Activated T-cell treated with anti-CD3 and anti-CD28 coated beads, Interleukin-2, amount 50 U/mL, for 1 hour (primary cell): ENCODE data around the gene C15orf39.
"Not testable (repeated sequence)": the region's sequence is repeated elsewhere in the genome, so short reads cannot be mapped to it uniquely, and the experiment has no call there.

ENCODE experiments used
- DNase-seq: peaks from one replicate; pipeline ENCODE4 v3.0.0-alpha.2; 2020

Gene C15orf39

DNA sequence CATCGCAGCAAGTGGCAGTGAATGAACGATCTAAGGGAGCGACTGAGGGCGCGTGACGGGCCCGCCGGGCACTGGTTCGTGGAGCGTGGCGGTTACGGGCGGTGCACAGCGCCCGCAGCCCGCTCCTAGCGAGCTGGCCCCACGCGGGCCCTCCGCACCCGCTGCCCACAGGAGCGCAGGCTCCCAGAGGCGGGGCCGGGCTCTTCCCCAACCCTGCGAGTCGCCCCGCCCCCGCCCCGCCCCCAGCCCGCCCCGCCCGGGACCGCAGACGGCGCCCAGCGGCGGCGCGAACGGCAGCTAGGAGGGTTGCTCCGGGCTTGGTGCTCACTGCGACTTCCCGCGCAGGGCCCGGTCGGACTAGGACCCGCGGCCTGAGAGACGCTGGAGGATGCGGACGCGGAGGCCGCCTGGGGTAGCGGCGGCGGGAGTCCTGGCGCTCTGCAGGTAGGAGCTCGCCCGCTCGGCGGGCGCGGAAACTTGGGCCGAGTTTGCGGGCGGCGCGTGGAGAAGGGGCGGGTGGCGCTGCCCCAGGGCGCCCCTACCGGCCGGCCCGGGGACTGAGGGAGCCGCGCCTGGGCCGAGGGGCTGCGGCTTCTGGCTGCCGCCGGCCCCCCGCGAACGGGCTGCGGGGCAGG lies at the start of gene C15orf39:
C15orf39 (plus strand) TSS at position 267 of the 635 bp plus-strand sequence. CDS start 4,167 bp downstream, outside the sequence.
- DNase-seq, result peak; percentile 85

DNA sequence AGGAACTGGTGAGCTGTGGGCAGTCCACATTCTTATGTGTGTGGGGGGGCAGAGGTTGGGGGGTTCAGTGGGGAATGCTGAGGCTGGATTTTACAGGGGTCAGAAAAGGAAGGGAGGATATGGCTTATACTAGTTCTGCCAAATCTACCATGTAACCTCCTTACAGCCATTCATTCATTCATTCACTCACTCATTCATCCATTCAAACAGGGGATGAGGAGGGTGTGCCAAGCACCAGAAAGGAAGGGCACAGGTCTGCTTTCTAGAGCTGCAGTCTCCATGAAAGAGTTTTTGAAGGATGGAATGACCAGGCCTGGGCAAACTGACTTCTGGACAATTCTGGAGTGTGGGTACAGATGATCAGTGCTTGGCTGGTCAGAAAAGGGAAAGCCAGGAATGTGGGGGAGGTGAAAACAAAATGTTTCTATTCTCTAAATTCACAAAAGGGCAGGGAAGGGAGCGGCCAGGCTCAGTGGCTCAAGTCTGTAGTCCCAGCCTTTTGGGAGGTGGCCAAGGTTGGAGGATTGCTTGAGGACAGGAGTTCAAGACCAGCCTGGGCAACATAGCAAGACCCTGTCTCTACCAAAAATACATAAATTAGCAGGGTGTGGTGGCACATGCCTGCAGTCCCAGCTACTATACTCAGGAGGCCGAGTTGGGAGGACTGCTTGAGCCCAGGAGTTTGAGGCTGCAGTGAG lies 49.2 kb upstream of the C15orf39 start:
- no peak for DNase-seq

DNA sequence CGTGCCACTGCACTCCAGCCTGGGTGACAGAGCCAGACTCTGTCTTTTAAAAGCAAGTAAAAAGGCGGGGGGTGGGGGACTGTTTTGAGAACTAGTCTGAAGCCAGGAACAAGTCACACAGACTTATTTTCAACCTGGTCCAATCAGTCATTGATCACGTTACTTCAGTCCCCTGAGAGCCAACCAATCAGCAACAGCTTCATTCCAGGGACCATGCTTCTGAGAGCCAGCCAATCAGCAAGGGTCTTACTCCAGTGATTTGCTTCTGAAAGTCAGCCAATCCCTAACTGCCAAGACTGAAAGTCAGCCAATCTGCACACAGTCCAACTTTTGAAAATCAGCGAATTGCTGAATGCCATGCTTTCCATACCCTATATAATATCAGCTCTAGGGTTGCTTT lies 48.6 kb upstream of the C15orf39 start:
- no peak for DNase-seq

DNA sequence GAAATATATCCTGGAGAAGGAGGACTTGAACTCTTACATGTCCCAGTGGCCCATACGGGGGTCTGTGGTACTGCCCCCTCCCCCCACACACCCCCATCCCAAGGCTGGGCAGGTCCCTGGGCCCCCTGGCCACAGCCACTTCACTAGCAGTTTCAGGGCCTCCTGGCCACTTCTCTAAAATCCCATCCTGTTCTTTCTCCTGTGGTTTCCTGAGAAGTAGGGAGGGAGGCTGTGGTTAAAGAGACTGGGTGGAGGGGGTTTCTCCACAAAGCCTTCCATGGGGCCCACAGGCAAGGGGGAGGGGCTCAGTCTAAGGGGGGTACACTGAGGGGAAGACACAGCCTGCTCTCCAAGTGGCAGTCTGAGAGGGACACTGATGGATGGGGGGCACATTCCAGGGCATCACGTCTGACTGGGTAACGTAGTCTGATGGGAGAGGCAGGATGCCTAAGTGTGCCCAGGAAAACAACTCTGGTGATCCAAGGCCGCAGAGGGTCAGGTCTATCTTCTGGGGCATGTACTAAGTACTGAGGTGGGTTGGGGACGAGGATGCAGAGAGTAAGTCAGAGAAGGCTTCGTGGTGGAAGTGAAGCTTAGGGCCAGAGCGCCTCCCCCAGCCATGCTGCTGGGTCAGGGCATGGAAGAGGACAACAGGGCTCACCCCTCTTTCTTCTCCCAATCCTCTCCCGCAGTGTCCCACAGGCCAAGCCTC lies 48.0 kb upstream of the C15orf39 start:
- no peak for DNase-seq

DNA sequence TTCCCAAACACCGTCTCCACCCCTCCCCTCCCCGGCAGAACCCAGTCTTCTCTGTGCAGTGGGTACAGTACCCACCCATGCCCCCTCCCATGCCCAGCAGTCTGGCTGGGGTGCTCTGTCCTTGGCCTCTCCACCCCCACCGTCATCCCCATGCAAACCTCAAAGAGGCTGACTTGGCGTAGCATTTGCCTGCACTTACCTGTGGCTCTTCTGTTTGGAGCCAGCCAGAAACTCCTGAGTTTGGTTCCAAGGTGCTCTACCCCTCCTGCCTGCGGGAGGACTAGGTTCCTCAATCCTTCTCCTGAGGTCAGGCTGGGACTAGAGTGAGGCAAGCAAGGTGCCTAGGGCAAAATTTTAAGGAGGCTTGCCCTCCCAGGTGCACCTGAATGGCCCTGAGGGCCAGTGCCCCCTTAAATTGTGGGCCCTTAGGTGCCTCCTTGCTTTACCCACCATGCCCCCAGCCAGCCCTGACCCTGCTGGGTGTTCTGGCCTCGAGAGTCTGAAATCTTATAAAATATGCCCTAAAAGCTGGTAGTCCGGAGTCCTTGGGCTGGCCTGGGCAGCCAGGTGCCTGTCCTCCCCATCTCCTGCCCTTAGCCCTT lies 47.1 kb upstream of the C15orf39 start:
- no peak for DNase-seq

DNA sequence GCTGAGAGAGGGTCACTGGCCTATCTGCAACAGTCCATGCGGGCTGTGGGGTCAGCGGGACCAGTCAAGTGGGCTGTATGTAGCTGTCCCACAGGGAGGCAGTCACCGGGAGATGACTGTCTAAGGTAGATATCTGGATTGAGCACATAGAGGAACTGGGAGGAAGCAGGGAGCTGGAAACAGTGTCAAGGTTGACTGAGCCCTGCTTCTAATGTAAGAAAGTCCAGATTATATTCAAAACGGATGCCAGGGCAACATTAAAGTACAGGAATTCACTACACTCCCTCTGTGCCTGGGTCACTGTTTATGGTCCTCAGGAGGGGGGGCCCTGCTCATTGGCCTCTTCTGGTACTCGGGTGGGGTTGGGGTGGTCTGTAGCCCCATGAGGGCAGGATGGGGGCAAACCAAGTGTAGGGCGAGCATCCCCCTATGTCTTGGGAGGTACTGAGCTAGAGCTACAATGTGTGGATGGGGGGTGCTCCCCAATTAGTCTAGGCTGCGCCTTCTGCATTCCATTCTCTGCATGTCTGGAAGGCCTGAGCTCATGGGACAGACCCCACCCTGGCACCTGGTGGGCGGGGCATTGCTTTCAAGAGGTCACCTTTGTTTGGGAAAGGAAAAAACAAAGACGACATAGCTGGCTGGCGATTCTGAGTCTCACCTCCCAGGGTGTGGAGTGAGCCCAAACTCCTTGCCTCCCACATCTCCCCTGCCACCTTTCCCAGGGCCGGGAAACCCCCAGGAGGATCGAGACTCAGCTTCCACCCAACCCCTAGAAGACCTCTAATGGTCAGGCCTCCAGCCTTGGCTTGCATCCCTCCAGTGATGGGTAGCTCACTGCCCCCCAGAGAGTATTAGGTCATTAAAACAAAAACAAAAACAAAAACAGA lies 45.1 kb upstream of the C15orf39 start:
- no peak for DNase-seq

DNA sequence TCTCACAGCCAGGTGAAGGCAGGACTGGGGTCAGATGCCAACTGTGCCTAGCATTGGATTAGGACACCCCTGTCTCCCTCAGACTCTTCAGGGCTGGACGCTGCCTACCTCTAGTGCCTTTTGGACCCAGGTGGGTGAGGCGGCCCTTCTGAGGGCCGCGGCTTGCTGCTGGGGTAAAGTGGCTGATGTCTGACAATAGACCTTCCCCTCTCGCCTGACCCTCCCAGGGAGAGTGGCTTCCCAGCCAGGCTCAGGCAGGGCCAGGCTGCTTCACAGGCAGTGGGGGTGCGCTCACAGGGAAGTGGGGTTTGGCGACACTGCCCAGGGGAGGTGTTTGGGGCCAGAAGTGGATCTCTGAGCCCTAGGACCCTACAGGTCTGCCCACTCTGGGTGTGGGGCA lies 43.3 kb upstream of the C15orf39 start:
- DNase-seq, result no peak

DNA sequence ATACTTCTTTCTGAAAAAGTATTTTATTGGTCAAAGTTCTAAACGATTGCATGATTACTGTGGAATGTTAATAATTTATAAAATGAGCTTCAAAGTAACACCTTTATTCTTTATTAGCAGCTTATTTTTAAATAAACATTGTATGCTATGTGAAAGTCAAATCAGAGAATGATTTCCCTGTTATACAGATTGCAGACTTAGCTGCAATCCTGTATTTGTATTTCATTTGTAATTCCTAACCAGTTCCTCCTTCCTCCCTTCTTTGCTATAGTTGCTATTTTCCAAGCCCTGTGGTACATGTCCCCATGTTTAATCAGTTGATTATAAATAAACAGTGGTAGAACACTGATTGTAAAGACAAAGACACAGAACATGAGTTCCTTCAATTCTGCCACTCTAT lies 42.4 kb upstream of the C15orf39 start:
- DNase-seq, result no peak

DNA sequence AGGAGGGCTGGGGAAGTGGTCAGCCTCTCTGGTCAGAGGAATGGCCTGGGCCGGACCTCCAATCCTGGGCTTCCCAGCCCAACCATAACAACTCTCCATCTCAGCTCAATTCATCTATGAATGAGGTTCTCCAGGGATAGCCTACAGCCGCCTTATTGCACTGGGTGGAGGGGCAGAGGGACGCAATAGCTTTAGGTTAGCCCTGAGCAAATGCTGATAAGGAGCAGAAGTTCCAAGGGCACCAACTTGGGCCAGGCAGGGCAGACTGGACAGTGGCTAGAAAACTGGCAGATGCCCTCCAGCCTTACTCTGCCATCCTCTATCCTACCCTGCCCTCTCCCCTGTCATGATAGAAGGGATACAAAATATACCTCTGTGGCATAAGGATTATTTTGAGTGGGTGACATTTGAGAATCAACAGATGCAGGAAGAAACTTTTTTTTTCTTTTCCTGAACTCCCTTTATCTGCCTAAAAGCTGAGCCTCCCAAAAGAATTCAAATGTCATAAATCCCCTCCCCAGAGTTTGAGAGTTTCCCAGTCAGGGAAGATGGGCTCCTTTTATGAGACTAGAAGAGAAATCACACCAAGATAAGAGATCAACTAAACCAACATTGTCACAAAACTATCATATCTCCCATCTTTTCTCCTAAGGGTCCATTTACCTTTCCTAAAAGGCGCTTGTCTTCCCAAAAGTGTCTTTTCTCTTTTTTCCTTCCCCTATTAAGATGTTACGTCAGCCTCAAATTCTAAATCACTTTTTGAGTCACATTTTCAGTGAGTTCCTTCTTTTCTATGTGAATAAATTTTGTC lies 40.4 kb upstream of the C15orf39 start:
- DNase-seq, result no peak

DNA sequence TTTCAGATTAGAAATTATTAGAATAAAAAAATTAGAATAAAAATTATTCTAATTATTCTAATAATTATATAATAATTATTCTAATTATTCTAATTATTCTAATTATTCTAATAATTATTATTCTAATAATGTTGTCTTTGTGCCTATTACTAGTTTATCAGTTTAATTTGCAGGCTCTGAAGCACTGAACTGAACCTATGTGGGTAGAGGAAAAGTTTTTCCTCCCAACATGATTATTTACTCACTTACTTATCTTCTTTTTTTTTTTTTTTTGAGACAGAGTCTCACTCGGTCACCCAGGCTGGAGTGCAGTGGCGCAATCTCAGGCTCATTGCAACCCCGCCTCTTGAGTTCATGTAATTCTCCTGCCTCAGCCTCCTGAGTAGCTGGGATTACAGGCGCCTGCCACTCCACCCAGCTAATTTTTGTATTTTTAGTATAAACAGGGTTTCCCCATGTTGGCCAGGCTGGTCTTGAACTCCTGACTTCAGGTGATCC lies 39.7 kb upstream of the C15orf39 start:
- no peak for DNase-seq

DNA sequence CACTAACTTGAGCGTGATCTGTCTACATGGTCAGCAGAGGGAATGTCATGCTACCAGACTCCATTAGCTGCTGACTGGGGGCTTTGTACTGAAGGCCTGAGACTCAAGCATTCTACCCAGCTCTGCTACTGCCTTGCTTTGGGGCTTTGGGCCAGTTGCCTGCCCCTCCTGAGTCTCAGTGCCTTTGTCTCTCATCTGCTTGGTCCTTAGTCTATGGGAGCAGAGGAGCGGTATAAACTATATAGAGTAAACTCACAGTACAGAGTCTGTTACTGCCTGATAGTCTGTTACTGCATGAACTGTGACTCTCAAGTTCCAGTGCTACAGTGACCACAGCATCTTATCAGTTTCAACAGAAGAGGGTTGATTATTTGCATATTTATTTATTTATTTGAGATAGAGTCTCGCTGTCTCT lies 38.5 kb upstream of the C15orf39 start:
- DNase-seq, result no peak

DNA sequence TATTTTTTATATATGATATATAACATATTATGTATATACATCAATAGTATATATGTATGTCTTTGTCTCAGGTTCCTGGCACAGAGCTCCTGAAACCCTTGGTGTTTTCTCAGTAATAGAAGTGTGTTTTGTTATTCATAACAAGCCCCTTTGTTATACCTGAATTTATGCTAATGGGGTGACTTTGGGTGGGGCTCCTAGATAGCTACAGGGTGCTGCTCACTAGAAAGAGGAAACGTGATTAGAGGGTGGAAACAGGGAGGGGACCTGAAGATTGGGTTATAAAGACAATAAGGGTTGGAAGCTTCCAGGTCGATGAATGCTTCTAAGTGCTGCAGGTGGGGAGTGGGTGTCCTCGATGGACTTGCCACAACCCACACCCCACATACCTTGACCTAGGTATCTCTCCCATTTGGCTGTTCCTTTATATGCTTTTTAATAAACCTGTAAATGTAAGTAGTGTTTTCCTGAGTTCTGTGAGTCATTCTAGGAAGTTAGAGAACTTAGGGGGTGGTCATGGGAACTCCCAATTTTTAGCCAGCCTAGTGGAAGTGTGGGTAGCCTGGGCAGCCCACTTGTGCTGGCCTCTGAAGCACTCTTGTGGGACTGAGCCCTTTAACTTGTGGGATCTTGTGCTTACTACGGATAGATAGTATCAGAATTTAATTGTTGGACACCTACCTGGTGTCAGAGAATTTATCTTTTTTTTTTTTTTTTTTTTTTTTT lies 36.9 kb upstream of the C15orf39 start:
- no peak for DNase-seq

DNA sequence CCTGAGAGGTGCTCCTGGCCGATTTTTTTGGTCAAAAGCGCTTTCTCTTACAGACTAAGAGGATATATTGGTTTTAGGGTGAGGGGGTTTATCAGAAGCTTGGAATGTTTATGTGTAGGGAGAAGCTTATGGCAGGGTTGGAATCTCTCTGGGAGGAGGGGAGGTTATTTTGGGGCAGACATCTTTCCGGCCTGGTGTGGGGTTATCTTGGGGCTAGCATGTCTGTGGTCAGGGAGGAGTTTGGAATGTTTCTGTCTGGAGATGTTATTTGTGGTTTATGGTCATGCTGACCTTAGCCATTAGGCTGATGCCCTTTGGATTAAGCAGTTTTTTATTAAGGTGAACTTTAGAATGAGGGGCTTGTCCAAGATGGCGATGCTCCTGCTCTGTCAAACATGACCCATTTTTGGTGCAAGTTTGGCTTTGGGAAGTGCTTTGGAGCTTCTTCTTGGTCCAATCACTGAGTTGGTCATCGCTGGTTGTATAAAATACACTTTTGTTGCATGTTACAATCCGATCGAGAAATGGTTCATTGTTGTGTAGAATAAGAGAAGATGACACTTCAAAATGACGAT lies 35.1 kb upstream of the C15orf39 start:
- not testable (repeated sequence) for DNase-seq

DNA sequence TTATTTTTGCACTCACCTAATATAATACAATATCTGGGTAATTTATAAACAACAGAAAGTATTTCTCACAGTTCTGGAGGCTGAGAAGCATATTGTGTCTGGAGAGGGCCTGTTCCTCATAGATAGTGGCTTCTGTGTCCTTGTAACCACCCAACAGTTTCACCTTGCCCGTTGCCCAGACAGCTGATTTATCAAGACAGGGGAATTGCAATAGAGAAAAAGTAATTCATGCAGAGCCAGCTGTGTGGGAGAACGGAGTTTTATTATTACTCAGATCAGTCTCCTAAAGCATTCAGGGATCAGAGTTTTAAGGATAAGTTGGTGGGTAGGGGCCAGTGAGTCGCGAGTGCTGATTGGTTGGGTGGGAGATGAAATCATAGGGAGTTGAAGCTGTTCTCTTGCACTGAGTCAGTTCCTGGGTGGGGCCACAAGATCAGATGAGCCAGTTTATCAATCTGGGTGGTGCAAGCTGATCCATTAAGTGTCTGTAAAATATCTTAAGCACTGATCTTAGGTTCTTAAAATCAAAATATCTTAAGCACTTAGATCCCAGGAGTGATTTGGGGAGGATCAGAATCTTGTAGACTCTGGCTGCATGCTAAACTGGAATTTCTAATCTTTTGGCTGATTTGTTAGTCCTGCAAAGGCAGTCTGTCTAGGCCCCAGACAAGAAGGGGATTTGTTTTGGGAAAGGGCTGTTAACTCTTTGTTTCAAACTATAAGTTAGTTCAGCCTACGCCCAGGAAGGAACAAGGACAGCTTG lies 33.9 kb upstream of the C15orf39 start:
- DNase-seq, result no peak

DNA sequence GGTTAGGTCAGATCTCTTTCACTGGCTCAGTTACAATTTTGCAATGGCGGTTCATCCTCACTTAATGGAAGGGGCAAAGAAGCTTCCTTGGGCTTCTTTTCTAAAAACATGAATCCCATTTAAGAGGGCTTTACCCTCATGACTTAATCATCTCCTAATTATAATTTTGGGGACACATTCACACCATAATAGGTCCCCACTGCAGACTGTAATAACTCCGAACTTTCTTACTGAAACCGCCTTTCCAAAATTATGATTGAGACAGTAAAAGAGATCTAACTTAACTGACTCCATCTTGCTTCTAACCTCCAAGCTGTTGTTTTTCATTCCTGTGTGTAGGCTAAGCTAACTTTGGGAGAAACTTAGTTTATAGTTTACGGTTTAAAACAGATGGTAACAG lies 33.3 kb upstream of the C15orf39 start:
- DNase-seq, result no peak

DNA sequence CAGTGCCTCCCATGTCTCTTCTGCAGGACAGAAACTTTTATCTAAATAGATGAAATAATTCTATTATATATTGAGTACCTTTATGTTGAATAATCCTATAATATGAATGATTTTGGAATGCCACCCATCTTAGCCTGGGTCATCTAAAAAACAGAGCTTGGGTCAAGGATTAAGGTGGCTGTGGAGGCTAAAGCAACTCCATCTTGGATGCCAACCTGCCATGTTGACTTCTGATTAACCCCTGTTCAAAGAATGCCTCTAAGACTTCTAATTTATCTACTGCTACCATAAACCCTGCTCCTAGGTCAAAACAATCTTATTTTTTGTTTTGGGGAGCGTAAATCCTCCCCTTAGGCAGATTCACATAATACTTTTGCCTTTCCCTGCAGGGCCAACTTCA lies 31.5 kb upstream of the C15orf39 start:
- no peak for DNase-seq

DNA sequence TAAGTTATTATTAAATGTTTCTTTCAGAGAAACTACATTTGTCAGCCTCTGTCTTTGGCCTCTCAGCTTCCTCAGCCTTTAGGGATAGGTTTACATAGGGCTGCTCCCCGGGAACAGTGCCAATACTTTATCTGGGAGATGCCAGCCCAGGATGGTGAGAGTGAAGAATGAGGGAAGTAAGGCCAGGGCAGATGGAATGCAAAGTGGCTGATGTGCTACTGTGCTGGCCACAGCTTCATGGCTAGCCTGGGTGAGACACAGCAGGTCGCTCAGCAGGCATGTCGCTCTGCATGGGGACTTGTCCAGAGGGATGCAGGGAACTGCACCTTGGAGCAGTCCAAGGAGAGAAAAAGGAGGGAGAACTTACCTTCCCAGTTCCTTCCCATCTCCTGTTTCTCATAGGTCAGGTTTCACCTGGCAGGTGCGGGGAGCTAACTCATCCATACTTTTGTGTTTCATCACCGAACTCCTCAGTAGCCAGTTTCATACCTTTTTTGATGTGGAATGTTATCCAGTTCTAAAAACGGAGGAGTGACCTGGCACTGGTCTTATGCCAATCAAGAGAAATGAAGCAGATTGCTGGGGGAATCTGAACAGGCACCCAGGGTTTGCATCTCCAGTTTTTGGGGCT lies 30.9 kb upstream of the C15orf39 start:
- DNase-seq, result no peak

DNA sequence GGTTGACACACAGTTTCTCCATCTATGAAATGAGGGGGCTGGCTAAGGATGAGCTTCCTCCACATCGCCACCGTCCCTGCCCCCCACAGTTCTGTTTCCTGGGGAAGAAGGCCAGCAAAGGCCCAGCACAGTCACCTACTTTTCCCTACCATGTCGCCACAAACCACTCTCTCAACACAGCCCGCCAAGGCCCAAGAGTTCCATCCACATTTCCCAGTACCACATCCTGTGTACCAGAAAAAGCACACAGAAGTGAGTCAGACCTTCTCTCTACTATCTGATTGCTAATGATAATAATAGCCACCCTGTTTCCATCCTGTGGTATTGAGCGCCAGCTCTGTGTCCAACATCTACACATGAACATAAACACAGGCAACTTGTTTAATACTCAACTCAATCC lies 30.3 kb upstream of the C15orf39 start:
- DNase-seq, result no peak

DNA sequence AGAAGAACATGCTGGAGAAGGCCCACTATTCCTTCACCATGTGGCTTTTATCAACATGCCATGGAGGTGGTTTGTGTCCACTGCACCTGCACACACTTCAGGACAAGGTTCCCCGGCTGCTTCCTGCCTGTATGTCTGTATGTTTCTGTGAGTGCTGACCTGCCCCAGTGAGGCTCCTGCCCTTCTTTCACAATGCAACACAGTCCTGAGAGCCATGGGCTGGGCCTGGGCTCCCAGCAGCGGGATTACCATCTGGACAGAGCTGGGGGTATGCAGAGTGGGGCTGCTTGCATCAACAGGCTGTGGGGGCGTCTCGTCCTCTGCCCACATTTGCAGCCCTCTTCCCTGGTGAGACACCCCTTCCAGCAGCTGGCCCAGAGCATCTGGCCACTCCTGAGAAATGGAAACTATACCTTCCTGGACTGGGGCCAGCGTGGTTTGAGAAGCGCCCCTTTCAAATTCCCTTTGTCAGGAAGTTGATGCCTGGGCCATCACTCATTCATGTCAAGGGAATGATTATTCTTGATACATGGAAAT lies 29.3 kb upstream of the C15orf39 start:
- DNase-seq, result no peak
